ENCODE results near the gene TEAD1.

DNA sequence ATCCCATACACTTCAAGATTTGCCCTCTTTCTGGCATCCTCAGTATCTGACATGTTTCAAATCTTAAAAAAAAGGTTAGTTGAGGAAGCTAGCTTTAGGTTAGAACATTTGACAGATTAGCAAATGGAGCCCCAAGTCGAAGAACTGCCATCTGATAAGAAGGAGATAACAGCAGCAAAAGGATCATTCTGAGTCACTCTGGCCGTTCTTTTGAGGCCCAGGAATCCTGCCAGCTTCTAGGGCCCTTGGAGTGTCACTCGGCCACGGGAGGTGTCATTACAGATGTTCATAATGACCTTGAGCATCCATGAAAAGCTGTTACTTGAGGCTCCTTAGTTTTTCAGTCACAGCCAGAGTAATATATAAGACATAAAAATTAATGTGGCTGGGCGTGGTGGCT lies 202.8 kb downstream of the TEAD1 start:
- TF ChIP-seq CTCF (IDR thresholded peaks at IDR 0.05) (no peak), POLR2AphosphoS5 (IDR thresholded peaks at IDR 0.05) (no peak)
